WTC11 (cell line): Measurements from ENCODE around the gene ZSCAN10.

ENCODE experiments used
- CTCF ChIP-seq: fragments of 200-600 bp; IDR thresholded peaks from 2 replicates; pipeline ENCODE4 v1.8.0; 2022; ENCODE audit warnings: antibody characterized with exemption
- ETV6 ChIP-seq: sonication (generic); formaldehyde crosslinking; IDR thresholded peaks from 2 replicates; pipeline ENCODE4 v1.8.1; 2022; ENCODE audit warnings: mild to moderate bottlenecking, missing genetic modification reagents
- JUN ChIP-seq: sonication (generic); formaldehyde crosslinking; IDR thresholded peaks from 2 replicates; pipeline ENCODE4 v1.8.0; 2023; ENCODE audit warnings: mild to moderate bottlenecking, missing genetic modification reagents
- MAX ChIP-seq: sonication (generic); formaldehyde crosslinking; IDR thresholded peaks from 2 replicates; pipeline ENCODE4 v1.8.0; 2022; ENCODE audit warnings: mild to moderate bottlenecking, missing genetic modification reagents
- NFE2L1 ChIP-seq: sonication (generic); formaldehyde crosslinking; IDR thresholded peaks from 2 replicates; pipeline ENCODE4 v1.8.1; 2023; ENCODE audit warnings: missing genetic modification reagents
- NR1H2 ChIP-seq: sonication (generic); formaldehyde crosslinking; IDR thresholded peaks from 2 replicates; pipeline ENCODE4 v1.9.0; 2021; ENCODE audit warnings: mild to moderate bottlenecking, moderate library complexity, missing genetic modification reagents
- TCF7 ChIP-seq: sonication (generic); formaldehyde crosslinking; IDR thresholded peaks from 2 replicates; pipeline ENCODE4 v1.8.0; 2022; ENCODE audit warnings: mild to moderate bottlenecking, low read depth, missing genetic modification reagents, moderate library complexity
- USF2 ChIP-seq: sonication (generic); formaldehyde crosslinking; IDR thresholded peaks from 2 replicates; pipeline ENCODE4 v1.8.1; 2023; ENCODE audit warnings: mild to moderate bottlenecking, missing genetic modification reagents, moderate library complexity
- ZNF317 ChIP-seq: sonication (generic); formaldehyde crosslinking; IDR thresholded peaks from 2 replicates; pipeline ENCODE4 v1.8.1; 2023; ENCODE audit warnings: low read depth, mild to moderate bottlenecking, moderate library complexity, missing genetic modification reagents, borderline replicate concordance
- ZNF512 ChIP-seq: sonication (generic); formaldehyde crosslinking; IDR thresholded peaks from 2 replicates; pipeline ENCODE4 v1.8.1; 2022; ENCODE audit warnings: missing genetic modification reagents, borderline replicate concordance

DNA sequence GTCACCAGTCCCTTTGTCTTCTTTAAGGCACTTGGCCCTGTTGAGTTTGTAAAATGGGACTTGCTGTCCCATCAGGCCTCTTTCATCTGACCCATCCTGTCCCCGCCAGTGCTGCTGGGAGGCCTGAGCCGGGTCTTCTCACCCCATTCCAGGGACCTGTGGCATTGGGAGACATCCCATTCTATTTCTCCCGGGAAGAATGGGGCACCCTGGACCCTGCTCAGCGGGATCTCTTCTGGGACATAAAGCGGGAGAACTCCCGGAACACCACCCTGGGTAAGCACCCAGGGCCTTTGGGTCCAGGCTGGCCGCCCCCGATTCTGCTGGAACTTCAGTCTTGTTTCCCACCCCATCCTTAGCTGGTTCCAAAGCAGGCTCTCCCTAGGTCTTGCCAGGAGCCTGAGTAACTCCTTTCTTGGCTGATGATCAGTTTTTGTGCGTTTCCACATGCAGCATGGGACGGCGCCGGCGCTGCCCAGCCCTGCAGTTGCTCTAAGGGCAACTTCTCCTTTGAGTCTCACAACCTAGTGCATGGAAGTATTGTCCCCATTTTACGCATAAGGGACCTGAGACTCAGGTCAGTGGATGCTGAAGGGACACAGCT lies 39.8 kb upstream of the ZSCAN10 start:
- no peak for TF ChIP-seq NFE2L1 (CRISPR knock-in tag)
- TF ChIP-seq ZNF512 (CRISPR knock-in tag) = no peak
- no peak for TF ChIP-seq CTCF
- no peak for TF ChIP-seq USF2 (CRISPR knock-in tag)
- no peak for TF ChIP-seq ZNF317 (CRISPR knock-in tag)
- TF ChIP-seq NR1H2 (CRISPR knock-in tag) = no peak
- TF ChIP-seq MAX (CRISPR knock-in tag) = no peak
- no peak for TF ChIP-seq JUN
- no peak for TF ChIP-seq TCF7 (CRISPR knock-in tag)
- no peak for TF ChIP-seq ETV6 (CRISPR knock-in tag)
